A172 (cell line): ENCODE results near the gene BTF3L4. TPM values are rescaled to one million over a fixed set of nuclear protein-coding genes. Genes with fewer than 3 reads are reported as not detected.
A peak's percentile ranks its signal among the peaks of the same experiment; 100 is the strongest.

ENCODE experiments used
- DNase-seq: peaks from one replicate; pipeline ENCODE4 v3.0.0-alpha.2; 2015; ENCODE audit warnings: low spot score
- total RNA-seq: library from RNA; depleted of rRNA; stranded (reverse); fragments of >200 nt; shearing (Covaris generic); gene quantifications from 2 replicates; pipeline ENCODE4 v1.2.3, GENCODE V29; 2014; rRNA removed

The BTF3L4 gene
- total RNA-seq, 1 experiment from 2014 or later = 62.7 TPM

- DNase-seq = no peak
Observed at GRCh38 chr1:52123622-52124021, 67.5 kb downstream of the BTF3L4 start.

GRCh38 chr1:52125736-52126359 lies 69.8 kb downstream of the BTF3L4 start:
- no peak for DNase-seq

GRCh38 chr1:52127181-52128180 lies 71.4 kb downstream of the BTF3L4 start:
- peak; percentile 33 for DNase-seq

GRCh38 chr1:52139817-52140540 lies 83.9 kb downstream of the BTF3L4 start:
- peak; percentile 36 for DNase-seq

Other genes starting within 250 kb of the BTF3L4 start
- gene NRDC, start 177.6 kb upstream of the BTF3L4 start, total RNA-seq = 41.5 and 63.0 TPM in 2 replicates
- 7.4 and 9.0 TPM in 2 replicates for gene RAB3B, start 65.6 kb upstream of the BTF3L4 start, total RNA-seq
- 6.8 and 8.2 TPM in 2 replicates for gene KTI12, start 22.5 kb upstream of the BTF3L4 start, total RNA-seq
- gene TXNDC12, start 1.1 kb upstream of the BTF3L4 start, total RNA-seq = 48.3 and 50.6 TPM in 2 replicates
- gene ZFYVE9, start 85.8 kb downstream of the BTF3L4 start, total RNA-seq = 17.6 and 20.2 TPM in 2 replicates